Neural cell (in vitro differentiated cells): ENCODE measurements around the gene LDLRAD4.

Experiments used
- CTCF ChIP-seq: fragments of 450-650 bp; IDR thresholded peaks from 2 replicates; pipeline ENCODE4 v1.5.1; 2014; ENCODE audit warnings: antibody characterized with exemption, mild to moderate bottlenecking, moderate library complexity; ENCODE audit not compliant: poor library complexity, severe bottlenecking
- EP300 ChIP-seq: fragments of 450-650 bp; conservative IDR thresholded peaks from 2 replicates; pipeline ENCODE4 v1.6.1; 2014; ENCODE audit warnings: antibody characterized with exemption, mild to moderate bottlenecking, moderate library complexity; ENCODE audit not compliant: poor library complexity, severe bottlenecking
- EZH2 ChIP-seq: fragments of 200-600, 300-800 bp; shearing (Covaris generic), sonication (generic); IDR thresholded peaks from 2 replicates; pipeline ENCODE4 v1.6.1; 2014; ENCODE audit warnings: antibody characterized with exemption, low read length, borderline replicate concordance, mild to moderate bottlenecking; ENCODE audit not compliant: insufficient read depth, poor library complexity, severe bottlenecking
- REST ChIP-seq: IDR thresholded peaks from 2 replicates; pipeline ENCODE4 v1.6.1; 2012; ENCODE audit warnings: borderline replicate concordance
- SMC3 ChIP-seq: fragments of 450-650 bp; conservative IDR thresholded peaks from 2 replicates; pipeline ENCODE4 v1.6.1; 2014; ENCODE audit warnings: antibody characterized with exemption, mild to moderate bottlenecking, moderate library complexity; ENCODE audit not compliant: poor library complexity

GRCh38 chr18:13486686-13487085 lies 268.1 kb downstream of the LDLRAD4 start:
- no peak for TF ChIP-seq EZH2
- no peak for TF ChIP-seq SMC3
- no peak for TF ChIP-seq CTCF
- TF ChIP-seq EP300 = no peak
- TF ChIP-seq REST = no peak
